Esophagus muscularis mucosa (tissue), 3 donors: ENCODE measurements around the gene SEC14L1.

ENCODE experiments used
- POLR2A ChIP-seq: fragments of 450-650 bp; IDR thresholded peaks from one replicate; pipeline ENCODE4 v1.6.1; 2017; ENCODE audit warnings: antibody characterized with exemption, moderate library complexity, mild to moderate bottlenecking, low read depth
- TF ChIP-seq, protein P1 (sequence below), 3 experiments: fragments of 200-600 bp in 2 of 3; fragments of 450-650 bp in 1 of 3; sonication (generic) in 2 of 3; IDR thresholded peaks; one replicate each; pipeline ENCODE4 v1.5.1; 2017 to 2019; ENCODE audit warnings: antibody characterized with exemption in 3 of 3, mild to moderate bottlenecking in 2 of 3, moderate library complexity in 1 of 3

DNA sequence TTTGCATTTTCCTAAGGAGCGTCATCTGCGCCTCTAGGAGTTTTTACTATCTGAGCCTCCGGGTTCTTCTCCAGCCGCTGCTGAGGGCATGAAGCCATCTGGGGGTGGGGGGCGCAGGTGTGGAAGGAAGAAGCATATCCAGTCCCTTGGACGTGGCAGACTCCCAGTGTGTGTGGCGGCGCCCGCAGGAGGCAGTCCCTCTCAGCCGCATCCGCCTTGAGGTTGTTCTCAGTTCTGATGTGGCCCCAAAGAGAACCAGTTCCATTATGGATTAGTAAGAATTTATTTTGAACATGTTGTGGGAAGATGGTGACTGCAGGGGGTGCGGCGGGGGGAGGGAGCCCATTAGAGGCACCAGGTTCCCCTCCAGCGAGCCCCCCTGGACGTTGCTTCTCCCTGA is 100.2 kb downstream of the SEC14L1 start:
- TF ChIP-seq, protein P1, sequence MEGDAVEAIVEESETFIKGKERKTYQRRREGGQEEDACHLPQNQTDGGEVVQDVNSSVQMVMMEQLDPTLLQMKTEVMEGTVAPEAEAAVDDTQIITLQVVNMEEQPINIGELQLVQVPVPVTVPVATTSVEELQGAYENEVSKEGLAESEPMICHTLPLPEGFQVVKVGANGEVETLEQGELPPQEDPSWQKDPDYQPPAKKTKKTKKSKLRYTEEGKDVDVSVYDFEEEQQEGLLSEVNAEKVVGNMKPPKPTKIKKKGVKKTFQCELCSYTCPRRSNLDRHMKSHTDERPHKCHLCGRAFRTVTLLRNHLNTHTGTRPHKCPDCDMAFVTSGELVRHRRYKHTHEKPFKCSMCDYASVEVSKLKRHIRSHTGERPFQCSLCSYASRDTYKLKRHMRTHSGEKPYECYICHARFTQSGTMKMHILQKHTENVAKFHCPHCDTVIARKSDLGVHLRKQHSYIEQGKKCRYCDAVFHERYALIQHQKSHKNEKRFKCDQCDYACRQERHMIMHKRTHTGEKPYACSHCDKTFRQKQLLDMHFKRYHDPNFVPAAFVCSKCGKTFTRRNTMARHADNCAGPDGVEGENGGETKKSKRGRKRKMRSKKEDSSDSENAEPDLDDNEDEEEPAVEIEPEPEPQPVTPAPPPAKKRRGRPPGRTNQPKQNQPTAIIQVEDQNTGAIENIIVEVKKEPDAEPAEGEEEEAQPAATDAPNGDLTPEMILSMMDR (IDR thresholded peaks at IDR 0.05) = no peak
- TF ChIP-seq POLR2A = no peak
